ENCODE measurements around the gene AGTPBP1.
"Not testable (repeated sequence)": the region's sequence is repeated elsewhere in the genome, so short reads cannot be mapped to it uniquely, and the experiment has no call there.

The AGTPBP1 gene

GRCh38 chr9:85645909-85646627, 95.7 kb downstream of the AGTPBP1 start:
- DNase-seq (ENCODE audit: insufficient read length, low spot score), result no peak

GRCh38 chr9:85640425-85640824, 101.3 kb downstream of the AGTPBP1 start:
- DNase-seq (ENCODE audit: insufficient read length, low spot score), result no peak
- no peak for FAIRE-seq

More at GRCh38 chr9:85645909-85646627, 95.7 kb downstream of the AGTPBP1 start:
- peak; percentile 35 for FAIRE-seq

GRCh38 chr9:85639675-85640186, 102.0 kb downstream of the AGTPBP1 start:
- DNase-seq (ENCODE audit: insufficient read length, low spot score) (no peak), FAIRE-seq (no peak)

DNA sequence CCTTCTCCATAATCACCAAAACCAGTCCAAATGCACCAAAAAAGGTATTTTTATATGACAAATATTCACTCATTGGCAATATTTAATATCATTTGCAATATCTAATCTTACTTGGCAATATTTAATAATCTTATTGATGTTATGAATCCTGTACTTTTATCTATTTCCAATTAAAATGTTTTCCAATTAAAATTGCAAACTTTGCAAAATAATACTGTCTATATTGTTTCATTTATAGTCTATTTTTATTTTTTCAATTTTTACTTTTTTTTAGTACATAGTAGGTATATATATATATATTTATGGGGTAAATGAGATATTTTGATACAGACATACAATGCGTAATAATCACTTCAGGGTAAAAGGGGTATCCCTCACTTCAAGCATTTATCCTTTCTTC, 109.9 kb downstream of the AGTPBP1 start:
- FAIRE-seq, result no peak
- DNase-seq (ENCODE audit: insufficient read length, low spot score), result no peak

GRCh38 chr9:85630676-85631075, 111.1 kb downstream of the AGTPBP1 start:
- no peak for FAIRE-seq
- no peak for DNase-seq (ENCODE audit: insufficient read length, low spot score)

DNA sequence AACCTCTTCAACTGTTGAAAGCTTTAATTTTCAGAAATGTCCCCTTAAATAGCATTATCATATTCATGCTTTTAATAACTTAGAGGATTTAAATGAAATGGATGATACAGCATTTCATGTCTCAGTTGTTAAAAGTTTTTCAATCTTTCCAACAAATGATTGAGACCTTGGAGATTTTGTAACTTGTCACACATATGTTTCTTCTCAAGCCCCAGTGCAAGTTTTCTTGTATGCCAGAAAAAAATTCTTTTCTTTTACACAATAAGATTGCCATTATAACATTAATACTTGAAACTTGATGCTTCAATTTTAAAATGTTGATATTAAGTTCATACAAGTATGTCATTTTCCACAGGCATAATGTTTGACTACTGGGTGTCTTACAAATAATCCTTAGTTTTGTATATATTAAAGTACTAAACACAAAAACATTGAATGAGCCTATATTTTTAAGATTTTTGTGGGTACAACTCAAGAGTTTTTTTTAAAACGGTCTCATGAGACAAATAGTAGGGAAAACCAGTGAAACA, 124.5 kb downstream of the AGTPBP1 start:
- FAIRE-seq, result no peak

GRCh38 chr9:85615792-85616191, 126.0 kb downstream of the AGTPBP1 start:
- FAIRE-seq (no peak), DNase-seq (ENCODE audit: insufficient read length, low spot score) (no peak)

More for the DNA sequence above, 124.5 kb downstream of the AGTPBP1 start:
- DNase-seq (ENCODE audit: insufficient read length, low spot score), result no peak

DNA sequence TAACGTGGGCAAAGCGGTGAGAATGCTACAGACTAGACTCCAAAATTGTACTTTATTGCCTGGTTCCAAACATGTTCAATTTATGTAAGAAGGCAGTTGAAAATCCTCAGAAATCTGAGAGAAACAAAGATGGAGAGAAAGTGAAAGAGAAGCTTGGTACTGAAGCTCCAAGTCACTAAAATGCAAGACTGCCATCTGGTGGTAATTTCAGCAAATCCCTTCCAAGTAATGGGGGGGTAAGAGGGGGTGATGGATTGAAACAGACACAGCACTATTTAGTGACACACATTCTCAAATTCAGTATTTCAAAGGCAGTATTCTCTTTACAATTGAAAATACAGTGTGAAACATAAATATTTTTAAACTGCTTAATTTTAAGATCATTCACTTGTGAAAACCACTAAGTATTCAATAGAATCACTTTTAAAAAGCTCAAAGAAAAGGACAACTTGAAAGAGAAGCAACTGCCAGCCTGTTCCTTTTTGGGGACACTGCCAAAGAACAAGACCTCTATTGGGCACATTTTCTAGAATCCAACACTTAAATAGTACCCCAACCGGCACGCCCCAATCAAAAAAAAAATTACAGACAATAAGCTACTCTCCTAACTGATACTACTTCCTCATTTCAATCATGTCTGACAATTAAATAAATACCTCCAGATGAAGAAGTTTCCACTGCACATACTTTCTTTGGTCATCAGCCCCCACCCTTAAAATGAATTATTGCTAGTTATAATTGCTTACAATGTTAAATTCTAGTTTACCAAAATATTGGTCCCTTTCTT, 131.5 kb downstream of the AGTPBP1 start:
- DNase-seq (ENCODE audit: insufficient read length, low spot score) (peak; percentile 35), FAIRE-seq (peak; percentile 87)

DNA sequence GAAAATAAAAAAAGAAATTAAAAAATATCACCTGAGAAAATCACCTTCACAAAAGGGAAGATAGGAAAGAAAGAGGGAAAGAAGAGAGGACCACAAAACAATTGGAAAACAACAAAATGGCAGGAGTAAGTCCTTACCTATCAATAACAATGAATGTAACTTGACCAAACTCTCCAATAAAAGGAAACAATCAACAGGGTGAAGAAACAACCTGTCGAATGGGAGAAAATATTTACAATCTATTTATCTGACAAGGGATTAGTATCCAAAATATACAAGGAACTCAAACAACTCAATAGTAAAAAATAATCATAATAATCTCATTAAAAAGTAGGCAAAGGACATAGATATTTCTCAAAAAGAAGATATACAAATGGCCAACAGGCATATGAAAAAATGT, 135.8 kb downstream of the AGTPBP1 start:
- DNase-seq (ENCODE audit: insufficient read length, low spot score), result no peak
- no peak for FAIRE-seq

DNA sequence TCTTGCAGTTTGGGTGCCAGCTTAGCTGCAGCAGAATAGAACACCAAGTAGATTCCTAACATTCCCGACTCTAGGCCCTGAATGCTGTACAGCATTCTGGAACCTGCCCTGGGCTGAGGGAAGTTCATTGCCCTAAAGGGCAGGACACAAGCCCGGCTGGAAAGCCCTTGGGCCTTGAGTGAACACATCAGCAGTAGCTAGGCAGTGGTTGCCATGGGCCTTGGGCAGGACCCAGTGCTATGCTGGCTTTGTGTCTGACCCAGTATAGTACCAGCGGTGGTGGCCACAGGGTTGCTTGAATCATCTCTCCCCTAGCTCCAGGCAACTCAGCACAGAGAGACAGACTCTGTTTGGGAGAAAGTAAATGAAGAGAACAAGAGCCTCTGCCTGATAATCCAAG, 137.8 kb downstream of the AGTPBP1 start:
- no peak for FAIRE-seq
- DNase-seq (ENCODE audit: insufficient read length, low spot score), result no peak

DNA sequence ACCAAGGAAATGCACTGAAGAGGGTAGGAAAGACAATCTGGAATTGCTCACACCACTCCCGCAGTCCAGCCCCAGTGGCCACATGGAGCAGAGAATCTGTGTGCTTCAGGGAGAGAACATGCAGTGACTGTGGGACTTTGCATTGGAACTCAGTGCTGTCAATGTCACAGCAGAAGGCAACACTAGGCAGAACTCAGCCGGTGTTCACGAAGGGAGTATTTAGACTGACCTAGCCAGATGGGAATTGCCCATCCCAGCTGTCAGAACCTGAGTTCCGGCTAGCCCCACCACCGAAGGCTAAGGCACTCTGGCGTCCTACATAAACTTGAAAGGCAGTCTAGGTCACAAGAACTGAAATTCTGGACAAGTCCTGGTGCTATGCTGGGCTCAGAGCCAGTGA, 139.0 kb downstream of the AGTPBP1 start:
- no peak for FAIRE-seq
- no peak for DNase-seq (ENCODE audit: insufficient read length, low spot score)

DNA sequence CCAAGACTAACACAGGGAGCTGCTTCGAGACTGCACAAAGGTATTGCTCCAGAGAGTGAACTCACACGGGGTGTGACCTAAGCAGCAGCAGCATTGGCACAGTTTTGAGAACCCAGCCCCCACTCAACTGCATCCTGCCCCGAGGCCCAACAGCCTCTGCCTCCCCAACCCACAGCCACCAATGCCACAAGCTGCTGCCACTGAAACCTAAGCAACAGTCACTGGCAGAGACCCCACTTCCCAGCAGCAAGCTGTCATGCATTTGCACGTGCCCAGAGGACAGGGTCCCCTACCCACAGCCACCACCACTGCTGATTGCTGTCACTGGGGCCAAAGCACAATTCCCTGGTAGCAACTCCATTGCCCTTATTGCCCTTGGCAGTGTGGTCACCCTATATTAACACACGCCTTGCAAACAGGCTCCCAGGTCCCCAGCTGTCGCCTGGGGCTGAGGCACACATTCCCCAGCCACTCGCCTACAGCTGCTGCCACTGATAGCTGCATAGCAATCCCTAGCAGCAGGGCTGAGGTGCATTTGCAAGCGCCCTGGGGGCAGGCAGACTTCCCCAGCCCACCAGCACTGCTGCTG, 141.0 kb downstream of the AGTPBP1 start:
- DNase-seq (ENCODE audit: insufficient read length, low spot score) (no peak), FAIRE-seq (no peak)

DNA sequence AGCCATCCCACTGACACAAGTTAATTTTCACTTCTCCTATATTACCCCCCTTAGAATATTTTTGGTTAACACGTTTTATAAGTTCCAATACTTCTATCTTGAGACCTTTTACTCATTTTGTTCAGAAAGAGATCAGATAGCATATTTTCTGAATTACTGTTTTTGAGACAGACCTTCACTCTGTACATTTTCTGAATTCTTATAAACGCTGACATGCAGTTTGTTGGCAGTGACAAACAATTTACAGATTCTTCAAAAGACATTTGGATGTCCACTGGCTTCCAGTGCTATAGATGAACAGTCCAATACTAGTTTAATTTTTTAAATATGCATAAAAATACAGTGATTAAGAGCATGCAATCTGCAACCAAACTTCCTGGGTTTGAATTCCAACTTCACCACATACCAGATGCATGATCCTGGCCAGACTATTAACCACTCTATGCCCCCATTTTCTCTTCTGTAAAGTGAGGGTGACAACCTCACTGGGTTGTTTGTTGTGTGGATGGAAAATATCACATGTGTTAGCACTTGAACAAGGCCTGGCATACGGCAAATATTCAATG, 142.1 kb downstream of the AGTPBP1 start:
- DNase-seq (ENCODE audit: insufficient read length, low spot score), result no peak
- FAIRE-seq, result no peak

DNA sequence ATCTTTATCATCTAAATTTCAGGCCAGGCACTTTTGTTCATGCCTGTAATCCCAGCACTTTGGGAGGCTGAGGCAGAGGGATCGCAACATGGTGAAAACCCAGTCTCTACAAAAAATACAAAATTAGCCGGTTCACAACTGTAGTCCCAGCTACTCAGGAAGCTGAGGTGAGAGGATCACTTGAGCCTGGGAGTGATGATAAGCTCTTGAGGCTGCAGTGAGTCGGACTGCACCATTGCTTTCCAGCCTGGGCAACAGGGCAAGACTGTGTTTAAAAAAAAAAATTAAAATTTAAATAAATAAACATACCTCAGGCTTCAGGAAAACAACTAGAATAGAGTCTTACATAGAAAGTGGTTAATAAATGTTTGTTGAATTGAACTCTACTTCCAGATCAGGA, 147.4 kb downstream of the AGTPBP1 start:
- DNase-seq (ENCODE audit: insufficient read length, low spot score) (no peak), FAIRE-seq (no peak)

GRCh38 chr9:85586684-85587083, 155.1 kb downstream of the AGTPBP1 start:
- FAIRE-seq, result no peak
- DNase-seq (ENCODE audit: insufficient read length, low spot score), result no peak

DNA sequence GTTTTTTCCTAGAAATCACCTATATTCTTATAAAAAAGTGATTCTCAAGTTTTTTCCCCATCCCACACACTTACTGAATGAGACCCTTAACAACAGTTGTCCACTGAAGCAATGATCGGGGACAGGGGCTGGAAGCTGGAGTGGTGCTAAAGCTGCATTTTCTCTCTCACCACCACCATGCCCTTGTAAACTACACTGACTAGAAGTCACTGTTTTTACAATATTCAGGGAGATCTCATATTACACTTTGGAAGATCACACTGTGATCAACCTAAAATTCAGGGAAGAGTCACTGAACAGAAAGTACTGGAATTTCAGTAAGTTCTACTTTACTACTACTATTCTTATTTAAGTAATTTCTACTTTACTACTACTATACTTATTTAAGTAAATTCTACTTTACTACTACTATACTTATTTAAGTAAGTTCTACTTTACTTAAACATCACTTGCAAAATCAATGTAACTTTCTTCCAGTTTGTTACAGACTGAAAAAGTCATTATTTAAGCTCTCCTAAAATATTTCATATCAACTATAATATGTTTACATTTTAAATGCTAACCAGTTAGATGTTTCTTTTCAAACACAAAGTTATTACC, 164.3 kb downstream of the AGTPBP1 start:
- no peak for FAIRE-seq
- DNase-seq (ENCODE audit: insufficient read length, low spot score), result no peak

GRCh38 chr9:85575868-85576267, 165.9 kb downstream of the AGTPBP1 start:
- DNase-seq (ENCODE audit: insufficient read length, low spot score), result no peak
- FAIRE-seq, result no peak

DNA sequence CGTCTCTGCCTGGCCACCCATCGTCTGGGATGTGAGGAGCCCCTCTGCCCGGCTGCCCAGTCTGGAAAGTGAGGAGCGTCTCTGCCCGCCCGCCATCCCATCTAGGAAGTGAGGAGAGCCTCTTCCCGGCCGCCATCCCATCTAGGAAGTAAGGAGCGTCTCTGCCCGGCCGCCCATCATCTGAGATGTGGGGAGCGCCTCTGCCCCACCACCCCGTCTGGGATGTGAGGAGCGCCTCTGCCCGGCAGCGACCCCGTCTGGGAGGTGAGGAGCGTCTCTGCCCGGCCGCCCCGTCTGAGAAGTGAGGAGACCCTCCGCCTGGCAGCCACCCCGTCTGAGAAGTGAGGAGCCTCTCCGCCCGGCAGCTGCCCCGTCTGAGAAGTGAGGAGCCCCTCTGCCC, 168.2 kb downstream of the AGTPBP1 start:
- DNase-seq (ENCODE audit: insufficient read length, low spot score); FAIRE-seq: not testable (repeated sequence)

DNA sequence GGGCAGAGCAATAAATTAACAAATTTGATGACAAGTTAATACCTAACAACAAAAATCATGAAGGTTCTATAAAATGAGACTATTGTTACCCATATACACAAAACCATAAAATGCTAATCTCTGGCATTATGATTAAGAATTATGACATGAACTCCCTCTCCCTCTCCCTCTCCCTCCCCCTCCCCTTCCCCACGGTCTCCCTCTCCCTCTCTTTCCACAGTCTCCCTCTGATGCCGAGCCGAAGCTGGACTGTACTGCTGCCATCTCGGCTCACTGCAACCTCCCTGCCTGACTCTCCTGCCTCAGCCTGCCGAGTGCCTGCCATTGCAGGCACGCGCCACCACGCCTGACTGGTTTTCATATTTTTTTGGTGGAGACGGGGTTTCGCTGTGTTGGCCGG, 168.8 kb downstream of the AGTPBP1 start:
- FAIRE-seq; DNase-seq (ENCODE audit: insufficient read length, low spot score): not testable (repeated sequence)

DNA sequence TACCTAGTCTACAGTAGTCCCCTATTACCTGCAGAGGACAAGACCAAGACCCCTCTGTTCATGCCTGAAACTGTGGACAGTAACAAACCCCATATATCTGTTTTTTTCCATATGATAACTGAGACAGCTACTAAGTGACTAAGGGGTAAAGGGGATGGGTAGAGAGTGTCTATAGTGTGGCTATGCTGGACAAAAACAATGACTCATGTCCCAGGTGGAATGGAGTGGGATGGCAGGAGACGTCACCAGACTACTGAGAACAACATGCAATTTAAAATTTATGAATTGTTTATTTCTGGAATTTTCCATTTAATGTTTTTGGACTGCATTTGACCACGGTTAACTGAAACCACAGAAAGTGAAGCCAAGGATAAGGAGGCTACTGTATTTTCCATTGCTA, 171.8 kb downstream of the AGTPBP1 start:
- FAIRE-seq (no peak), DNase-seq (ENCODE audit: insufficient read length, low spot score) (no peak)

DNA sequence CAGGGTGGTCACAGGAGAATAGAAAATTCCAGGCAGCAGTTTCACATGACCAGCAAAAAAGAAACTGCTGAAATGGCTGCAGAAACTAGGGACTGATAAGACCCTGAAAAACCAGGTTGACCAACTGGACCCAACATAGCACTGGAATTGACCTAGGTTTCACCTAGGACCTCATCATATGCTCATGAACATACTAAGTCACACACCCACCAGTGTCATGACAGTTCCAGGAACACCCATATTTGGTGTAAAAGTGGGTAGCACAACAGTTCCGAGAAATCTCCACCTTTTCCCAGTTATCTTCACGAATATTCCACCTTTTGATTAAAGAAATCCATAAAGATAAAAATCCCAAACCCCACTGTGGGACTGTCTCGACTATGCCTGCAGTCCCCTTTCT, 182.2 kb downstream of the AGTPBP1 start:
- no peak for DNase-seq (ENCODE audit: insufficient read length, low spot score)
- FAIRE-seq, result no peak
